ENCODE data around the gene MMP2.

The MMP2 gene

DNA sequence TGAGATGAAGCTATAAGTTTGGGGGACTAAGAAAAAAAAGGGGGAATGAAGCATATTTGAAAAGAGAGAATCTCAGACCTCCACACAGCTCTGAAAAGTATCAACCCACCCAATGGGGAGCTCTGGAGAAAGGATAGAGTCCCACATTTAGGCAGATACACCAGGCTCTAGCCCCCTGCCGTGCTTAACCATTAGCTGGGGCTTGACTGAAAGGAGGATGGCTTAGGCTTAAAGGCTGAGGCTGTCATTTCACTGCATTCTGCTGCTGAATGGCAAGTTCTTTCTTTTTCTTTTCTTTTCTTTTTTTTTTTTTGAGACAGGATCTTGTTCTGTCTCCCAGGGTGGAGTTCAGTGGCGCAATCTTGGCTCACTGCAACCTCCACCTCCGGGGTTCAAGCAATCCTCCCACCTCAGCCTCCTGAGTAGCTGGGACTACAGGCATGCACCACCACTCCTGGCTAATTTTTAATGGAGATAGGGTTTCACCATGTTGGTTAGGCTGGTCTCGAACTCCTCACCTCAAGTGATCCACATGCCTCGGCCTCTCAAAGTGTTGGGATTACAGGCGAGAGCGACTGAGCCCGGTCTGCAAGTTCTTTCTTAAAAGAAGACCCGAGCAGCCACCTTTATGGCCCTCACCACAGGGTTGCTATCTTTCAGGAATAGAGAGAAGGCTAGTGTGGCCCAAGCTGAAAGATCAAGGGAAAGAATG lies 9.0 kb upstream of the MMP2 start:
- no peak for FAIRE-seq

- no peak for FAIRE-seq
These were observed 8.2 kb upstream of the MMP2 start for GRCh38 chr16:55470533-55471371.

DNA sequence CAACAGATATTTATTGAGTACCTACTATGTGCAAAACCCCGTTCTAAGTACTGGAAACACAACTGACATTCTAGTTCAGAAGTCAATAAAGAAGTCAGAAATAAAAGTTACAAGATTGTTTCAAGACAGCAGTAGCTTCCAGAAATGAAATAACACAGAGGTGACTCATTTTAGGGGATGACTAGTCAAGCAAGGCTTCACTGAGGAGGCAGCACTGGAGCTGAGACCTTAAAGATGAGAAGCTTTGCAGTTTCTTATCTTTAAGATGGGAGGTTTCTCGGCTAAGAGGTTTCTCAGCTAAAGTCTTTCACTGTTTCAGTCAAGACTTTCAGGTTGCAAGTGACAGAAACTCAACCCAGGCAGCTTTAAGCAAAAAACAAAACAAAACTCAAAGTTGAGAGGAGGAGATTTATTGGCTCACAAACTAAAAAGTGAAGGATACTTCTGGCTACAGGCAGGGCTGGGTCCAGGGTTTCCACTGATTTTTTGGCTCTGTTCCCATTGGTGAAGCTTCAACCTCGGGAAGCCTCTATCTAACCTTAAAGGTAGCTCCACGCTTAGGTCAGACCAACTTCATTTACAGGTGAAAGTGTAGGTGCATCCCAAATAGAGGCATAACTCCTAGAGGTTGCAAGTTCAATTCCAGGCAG lies 7.4 kb upstream of the MMP2 start:
- no peak for FAIRE-seq

DNA sequence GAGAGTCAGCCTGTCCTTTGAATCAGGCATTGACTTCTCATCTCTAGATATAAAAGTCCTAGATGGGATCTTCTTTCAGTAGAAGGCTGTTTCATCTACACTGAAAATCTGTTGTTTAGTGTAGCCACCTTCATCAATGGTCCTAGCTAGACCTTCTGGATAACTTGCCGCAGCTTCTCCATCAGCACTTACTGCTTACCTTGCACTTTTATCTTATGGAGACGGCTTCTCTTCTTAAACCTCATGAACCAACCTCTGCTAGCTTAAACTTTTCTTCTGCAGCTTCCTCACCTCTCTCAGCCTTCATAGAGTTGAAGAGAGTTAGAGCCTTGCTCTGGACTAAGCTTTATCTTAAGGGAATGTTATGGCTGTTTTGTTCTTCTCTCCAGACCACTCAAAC lies 5.4 kb upstream of the MMP2 start:
- FAIRE-seq = no peak

GRCh38 chr16:55474821-55475220 lies 4.2 kb upstream of the MMP2 start:
- no peak for FAIRE-seq

- no peak for FAIRE-seq
These were observed 3.1 kb upstream of the MMP2 start for GRCh38 chr16:55475919-55476318.

GRCh38 chr16:55476625-55477533 lies 2.1 kb upstream of the MMP2 start:
- no peak for FAIRE-seq

DNA sequence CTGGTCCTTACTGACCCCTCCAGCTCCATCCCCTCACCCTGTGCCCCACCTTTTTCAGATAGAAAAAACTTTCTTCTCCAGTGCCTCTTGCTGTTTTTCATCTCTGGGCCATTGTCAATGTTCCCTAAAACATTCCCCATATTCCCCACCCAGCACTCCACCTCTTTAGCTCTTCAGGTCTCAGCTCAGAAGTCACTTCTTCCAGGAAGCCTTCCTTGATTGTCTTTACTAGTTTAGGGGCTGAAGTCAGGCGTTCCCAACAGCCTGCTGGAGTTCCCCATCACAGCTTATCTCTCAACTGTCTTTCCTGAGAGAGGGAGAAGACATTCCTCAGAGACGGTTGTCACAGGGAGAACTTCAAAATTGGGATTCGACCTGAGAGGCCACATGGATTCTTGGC lies 1.3 kb upstream of the MMP2 start:
- no peak for FAIRE-seq

DNA sequence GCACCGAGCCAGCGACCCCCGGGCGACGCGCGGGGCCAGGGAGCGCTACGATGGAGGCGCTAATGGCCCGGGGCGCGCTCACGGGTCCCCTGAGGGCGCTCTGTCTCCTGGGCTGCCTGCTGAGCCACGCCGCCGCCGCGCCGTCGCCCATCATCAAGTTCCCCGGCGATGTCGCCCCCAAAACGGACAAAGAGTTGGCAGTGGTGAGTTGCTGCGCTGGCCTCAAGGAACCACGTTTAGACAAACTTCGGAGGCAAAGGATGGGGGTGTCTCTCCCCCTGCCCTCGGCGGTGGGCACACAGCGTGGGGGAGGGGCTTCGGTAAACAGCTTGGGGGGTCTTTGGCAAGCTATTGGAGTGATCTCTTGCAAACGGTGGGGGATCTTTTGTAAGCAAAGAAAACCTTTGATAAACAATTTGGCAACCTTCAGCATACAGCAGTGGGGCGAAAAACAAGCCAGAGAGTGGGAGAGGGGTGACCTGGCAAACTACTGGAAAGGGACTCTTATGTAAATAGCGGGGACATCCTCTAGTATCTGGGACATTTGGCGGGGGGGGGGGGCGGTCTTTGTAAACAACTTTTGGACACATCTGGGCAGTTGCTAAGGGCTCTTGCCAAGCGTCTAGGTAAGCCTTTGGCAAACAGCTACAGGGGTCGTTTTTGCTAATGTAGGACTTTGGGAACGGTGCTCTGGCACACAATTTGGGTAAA lies 587 bp downstream of the MMP2 start:
- FAIRE-seq = no peak

DNA sequence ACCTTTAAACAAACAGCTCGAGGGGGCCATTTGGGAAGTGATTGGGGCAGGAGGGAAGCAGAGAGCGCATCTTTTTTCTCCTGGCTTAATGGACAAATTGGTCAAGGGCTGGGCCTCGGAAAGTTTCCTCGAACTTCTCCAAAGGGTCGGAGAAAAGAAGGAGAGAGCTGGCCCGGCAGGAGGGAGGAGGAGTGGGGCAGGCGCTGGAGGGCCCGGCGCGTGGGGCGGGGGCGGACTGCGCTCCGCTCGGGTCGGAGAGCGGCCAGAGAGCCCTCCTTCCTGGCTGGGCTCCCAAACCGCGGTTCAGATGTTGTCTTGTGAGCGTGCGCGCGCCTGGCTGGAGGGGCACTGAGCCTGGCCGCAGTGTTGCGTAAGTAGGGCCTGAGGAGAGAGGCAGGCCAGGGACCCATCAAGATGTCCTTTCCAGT lies 1.2 kb downstream of the MMP2 start:
- FAIRE-seq = no peak

DNA sequence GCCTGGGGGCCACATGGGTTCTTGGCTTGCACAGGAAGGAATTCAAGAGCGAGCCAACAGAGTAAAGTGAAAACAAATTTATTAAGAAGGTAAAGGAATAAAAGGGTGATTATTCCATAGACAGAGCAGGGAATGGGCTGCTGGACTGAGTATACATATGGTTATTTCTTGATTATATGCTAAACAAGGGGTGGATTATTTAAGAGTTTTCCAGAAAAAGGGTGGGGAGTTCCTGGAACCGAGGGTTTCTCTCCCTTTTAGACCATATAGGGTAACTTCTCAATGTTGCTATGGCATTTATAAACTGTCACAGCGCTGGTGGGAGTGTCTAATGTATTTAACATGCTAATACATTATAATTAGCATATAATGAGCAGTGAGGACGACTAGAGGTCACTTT lies 2.0 kb downstream of the MMP2 start:
- no peak for FAIRE-seq

DNA sequence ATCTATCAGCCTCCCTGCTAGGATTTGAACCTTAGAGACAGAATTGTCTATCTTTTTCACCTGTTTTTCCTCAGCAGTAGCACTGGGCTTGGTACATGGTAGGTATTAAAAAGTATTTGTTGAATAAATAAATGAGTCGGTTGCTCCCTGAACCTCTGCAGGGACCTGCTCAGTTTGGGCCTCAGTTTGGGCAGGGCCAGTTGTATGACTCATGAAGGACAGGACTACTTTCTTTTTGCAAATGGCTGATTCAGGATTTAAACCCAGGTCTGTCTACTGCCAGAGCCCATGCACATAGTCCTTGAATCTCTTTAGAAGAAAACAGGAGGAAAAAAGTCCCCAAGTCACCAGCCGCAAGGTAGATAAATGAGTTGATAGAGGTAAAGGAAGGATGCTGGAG lies 3.1 kb downstream of the MMP2 start:
- FAIRE-seq = no peak

GRCh38 chr16:55487048-55487803 lies 8.2 kb downstream of the MMP2 start:
- FAIRE-seq = no peak

DNA sequence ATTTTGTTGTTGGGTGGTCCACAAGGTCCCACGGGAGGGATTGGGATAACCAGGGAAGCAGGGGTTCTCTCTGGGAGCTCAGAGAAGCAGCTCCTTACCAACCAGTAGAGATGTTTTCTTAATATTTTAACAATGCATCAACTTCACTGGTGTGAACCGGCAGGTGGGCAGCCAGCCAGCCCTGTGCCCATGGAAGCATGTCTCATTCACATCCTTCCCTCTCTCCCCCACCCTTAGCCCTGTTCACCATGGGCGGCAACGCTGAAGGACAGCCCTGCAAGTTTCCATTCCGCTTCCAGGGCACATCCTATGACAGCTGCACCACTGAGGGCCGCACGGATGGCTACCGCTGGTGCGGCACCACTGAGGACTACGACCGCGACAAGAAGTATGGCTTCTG lies 9.3 kb downstream of the MMP2 start:
- FAIRE-seq = no peak

DNA sequence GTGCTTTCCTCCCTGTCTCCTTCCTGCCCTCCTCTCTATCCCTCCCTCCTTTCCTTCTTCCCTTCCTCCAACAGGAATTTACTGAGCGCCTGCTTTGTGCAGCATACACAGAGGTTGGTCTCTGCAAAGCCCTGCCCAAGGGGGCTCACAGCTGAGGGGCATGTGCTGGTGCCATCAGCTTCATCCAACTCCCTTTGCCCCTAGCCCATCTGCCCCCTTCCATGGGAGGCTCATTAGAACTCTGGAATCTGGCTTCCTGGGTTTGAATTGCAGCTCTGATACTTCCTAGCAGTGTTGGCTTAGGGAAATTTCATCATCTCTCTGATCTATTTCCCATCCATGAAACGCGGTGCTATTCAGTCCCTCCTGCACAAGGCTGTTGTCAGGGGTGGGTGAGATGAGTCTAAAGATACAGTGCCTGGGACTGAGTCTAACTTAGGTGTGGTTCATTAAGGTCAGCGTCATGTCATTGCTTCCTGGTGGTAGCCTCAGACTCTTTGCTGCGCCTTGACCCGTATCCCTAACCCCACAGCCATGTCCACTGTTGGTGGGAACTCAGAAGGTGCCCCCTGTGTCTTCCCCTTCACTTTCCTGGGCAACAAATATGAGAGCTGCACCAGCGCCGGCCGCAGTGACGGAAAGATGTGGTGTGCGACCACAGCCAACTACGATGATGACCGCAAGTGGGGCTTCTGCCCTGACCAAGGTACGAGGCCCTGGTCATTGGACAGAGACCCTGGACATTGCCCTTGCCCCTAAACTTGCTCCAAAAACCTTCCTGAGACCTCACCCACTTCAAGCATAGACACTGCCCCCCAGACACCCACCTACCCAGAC lies 10.3 kb downstream of the MMP2 start:
- no peak for FAIRE-seq

- FAIRE-seq = no peak
These were observed 10.9 kb downstream of the MMP2 start for GRCh38 chr16:55489956-55490265.

DNA sequence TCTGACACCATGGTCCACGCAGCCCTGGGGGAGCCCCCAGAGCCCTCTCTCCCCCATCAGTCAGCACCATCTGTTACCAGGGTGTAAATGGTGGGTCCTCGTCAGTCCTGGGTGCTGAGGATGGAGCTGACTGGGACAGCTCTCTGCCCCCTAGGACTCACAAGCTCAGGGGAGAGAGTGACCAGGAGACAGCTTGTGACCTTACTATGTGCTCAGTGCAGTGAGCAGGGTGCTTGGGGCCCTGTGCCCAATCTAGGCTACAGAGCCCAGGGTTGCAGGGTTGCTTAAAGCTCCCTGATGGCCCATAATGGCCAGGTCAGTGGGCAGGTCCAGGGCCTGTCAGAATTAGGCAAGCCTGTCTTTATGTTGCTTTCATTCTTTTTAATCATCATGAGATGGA lies 11.3 kb downstream of the MMP2 start:
- no peak for FAIRE-seq

DNA sequence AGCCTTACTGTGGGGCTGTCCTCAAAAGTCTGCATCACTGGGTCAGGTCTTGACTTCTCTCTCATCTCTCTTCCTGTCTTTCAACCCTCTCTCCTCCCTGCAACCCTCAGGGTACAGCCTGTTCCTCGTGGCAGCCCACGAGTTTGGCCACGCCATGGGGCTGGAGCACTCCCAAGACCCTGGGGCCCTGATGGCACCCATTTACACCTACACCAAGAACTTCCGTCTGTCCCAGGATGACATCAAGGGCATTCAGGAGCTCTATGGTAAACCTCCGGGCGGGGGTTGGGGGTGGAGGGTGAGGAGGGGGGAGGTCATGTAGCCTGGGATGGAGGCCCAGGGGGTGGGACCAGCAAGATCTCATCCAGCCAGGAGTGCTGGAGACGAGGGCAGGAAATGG lies 12.7 kb downstream of the MMP2 start:
- no peak for FAIRE-seq

DNA sequence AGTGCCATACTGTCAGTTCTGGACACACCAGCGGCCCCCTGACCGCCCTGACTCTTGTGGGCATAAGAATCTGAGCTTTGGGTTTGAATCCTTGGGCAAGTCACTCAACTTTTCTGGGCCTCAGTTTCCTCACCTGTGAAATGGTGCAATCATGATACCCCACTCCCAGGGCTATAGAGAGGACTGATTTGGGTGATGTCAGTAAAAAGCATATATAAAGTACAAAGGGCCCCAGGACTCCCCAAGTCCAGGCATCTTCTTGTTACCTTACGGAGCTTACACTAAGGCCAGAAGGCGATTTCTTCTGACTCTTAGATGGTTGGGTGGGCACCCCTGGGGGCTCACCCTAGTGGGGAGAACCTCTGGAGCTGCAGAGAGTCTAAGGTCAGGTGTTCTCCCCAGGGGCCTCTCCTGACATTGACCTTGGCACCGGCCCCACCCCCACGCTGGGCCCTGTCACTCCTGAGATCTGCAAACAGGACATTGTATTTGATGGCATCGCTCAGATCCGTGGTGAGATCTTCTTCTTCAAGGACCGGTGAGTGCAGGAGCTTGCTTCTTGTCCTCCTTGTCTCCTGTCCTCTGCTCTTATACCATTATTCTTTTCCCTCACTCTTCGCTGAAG lies 13.9 kb downstream of the MMP2 start:
- no peak for FAIRE-seq

GRCh38 chr16:55494994-55495421 lies 16.0 kb downstream of the MMP2 start:
- FAIRE-seq = no peak

Data from TTC549 (cell line).